GM18526 (cell line): Measurements from ENCODE around the gene FFAR3.

Experiments
- POLR2A ChIP-seq: IDR thresholded peaks from 3 replicates; pipeline ENCODE4 v1.6.1; 2011; ENCODE audit not compliant: insufficient read length; ENCODE audit errors: extremely low read depth

Gene FFAR3

DNA sequence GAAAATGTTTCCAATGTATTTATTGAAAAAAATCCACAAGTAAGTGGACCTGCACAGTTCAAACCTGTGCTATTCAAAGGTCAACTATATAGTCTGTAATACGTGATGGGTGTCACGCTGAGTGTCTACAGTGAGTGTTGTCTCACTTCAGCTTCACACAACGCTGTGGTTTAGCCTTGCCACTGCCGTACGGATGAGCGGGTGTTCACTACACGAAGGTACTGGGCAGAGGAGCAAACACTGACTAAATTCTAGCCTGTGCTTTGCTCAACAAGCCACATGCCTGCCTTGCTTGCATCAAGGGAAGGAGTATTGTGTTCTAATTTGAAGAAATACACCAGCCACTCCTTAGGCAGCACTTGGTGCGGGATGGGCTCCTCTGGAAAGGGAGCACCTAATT, 3.4 kb upstream of the FFAR3 start:
- TF ChIP-seq POLR2A = no peak

DNA sequence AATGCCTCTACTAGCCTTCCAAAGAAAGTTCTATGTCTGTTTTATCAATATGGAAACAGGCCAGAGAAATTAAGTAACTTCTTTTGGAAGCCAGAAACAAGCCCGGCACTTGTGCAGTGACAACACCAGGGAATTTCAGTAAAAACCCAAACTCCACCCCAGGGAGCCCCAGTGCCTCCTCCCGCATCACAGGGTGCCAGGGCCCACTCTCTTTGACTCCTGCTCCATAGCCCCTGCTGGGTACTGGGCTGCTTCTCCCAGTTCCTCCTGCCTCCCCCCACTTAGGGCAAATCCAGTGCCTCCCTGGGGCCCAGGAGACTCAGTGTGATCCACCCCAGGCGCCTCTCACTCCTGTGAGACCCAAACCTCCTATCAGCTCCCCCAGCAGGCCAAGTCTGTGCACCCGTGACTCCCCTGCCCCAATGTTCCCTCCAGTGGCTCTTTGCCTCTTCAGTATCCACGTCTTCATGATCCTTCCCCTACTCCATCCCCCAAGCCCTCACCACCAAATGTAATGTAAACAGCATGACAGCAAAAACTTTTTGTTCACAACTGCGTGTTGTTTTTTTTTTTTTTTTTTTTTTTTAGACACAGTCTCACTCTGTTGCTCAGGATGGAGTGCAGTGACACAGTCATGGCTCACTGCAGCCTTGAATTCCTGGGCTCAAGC, 2.3 kb upstream of the FFAR3 start:
- no peak for TF ChIP-seq POLR2A

DNA sequence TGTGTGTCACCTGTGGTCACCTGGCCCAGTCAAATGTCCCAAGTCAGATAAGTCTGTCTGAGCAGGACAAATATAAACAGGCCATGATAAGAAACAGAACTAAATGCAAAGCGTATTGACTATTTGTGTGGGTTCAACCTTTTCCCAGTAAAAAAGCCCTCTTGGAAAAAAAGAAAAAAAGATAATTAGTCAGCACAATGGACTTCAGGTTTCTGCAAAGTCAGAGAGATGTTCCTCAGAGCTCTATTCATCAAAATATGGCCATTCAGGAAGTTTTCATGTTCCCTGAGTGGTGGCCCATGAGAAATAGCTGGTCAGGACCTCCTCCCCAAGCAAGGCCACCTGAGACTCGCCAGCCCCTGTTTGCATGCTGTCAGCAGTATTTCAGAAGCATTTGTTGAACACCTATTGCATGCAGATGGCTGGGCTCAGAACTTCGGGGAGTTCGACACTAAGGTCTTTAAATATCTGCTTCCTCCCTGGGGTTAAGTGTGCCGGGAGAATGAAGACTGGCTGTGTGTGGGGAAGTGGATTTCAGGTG, 2.7 kb downstream of the FFAR3 start:
- no peak for TF ChIP-seq POLR2A

DNA sequence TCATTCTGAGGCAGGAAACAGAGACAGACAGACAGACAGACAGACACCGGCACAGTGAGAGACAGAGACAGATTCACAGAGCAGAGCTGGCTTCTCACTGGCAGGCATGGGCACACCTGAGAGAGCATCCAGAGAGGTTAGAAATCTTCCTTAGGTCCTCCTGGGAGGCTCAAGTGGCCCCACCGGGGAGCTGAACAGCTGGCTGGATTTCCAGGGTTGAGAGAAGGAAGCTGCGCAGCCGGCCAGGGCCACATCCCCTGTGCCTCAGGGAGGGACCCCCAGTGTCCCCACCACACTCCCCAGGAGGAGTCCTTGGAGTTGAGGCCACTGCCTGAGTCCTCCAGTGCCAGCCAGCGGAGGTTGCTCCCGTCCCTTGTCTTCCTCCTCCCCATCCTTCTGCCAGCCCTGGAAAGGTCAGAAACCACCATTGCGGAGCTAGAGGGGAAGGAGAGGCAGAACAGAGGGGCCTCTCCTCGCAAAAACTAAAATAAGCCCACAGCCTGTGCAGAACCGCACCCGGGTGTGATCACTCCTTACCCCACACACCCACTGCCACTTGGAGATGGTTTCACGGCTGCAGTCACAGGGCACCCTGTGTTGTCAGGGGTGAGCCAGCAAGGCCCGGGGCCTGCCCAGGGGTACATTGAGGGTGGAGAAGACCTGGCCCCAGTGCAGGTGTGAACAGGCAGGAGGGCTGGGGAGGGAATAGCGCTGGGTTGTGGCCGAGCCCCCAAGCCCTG, 4.2 kb downstream of the FFAR3 start:
- TF ChIP-seq POLR2A = no peak

DNA sequence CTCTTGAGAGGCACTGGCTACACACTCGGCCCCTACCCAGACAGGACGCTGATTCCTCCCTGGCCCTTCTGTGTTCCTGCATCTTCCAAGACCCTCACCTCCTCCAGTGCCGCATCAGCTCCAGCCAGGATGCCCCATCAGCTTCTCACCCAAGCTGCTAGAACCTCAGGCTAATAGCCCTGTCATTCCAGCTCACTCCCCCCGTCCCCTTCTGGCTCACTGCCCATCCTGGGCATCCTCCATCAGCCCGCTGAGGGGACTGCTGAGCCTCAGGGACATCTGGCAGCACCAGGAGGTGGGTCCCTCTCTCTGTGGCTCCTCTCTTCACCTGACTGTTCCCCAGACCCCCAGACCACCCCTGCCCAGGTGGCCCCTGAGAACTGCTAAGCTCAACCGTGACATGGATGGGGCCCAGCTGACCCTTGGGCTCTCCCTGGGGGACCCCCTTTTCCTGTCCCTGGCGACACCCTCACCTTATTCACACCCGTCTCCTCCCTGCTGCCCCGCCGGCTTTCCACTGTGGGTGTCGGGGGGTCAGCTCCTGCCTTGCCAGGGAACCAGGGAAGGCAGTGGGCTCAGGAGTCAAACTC, 4.8 kb downstream of the FFAR3 start:
- no peak for TF ChIP-seq POLR2A

DNA sequence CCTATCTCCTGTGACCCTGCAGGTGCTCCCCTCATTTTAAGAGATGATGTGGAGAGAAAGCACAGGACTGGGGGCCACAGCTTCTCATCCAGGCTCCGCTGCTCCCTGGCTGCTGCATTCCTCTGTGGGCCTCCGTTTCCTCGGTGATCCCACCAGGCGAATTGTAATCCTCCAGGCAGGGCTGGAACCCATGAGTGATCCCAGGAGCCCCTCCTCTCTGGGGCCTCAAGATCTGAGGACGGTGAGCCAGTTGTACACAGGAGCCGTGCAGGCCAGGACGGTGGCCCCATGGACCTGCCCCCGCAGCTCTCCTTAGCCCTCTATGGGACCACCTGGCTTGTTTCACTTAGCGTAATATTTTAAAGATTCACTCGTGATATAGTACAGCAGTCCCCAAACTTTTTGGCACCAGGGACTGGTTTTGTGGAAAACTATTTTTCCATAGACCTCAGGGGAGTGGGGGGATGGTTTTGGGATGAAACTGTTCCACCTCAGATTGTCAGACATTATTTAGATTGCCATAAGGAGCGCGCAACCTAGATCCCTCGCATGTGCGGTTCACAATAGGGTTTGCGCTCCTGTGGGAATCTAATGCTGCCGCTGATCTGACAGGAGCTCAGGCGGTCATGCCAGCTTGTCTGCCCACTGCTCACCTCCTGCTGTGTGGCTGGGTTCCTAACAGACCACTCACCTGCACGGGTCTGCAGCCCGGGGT, 5.6 kb downstream of the FFAR3 start:
- TF ChIP-seq POLR2A = no peak

DNA sequence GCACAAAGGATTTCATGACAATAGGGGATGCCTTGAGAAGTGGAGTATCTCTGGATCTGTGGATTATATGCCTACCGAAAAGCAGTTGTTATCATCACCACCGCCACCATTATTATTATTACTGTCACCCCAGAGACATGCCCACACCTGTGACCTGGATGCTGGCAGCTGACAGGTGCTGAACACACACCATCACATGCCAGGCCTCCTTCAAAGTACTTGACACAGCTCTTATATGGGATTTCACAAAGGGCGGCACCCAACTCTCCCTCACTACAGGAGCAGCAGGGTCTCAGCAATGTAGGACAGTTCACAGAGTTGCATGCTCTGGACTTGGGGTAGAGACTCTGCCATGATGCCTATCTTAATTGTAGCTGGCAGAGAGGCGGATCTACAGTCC, 7.0 kb downstream of the FFAR3 start:
- no peak for TF ChIP-seq POLR2A

DNA sequence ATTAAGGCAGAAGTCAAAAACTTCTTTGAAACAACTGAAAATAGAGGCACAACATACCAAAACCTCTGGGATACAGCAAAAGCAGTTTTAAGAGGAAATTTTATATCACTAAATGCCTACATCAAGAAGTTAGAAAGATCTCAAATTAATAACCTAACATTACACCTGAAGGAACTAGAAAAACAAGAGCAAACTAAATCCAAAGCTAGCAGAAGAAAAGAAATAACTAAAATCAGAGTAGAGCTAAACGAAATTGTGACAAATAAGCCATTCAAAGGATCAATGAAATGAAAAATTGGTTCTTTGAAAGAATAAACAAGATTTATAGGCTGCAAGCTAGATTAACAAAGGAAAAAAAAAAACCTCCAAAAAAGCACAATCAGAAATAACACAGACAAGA, 10.1 kb downstream of the FFAR3 start:
- no peak for TF ChIP-seq POLR2A

DNA sequence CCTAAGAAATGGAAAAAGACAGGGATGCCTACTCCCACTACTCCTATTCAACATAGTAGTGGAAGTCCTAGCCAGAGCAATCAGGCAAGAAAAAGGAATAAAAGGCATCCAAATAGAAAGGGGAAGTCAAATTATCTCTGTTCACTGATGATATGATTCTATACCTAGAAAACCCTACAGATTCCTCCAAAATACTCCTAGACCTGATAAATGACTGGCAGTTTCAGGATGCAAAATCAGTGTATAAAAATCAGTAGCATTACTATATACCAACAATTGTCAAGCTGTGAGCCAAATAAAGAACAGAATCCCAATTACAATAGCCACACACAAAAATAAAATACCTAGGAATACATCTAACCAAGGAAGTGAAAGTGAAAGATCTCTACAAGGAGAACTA, 11.3 kb downstream of the FFAR3 start:
- no peak for TF ChIP-seq POLR2A

DNA sequence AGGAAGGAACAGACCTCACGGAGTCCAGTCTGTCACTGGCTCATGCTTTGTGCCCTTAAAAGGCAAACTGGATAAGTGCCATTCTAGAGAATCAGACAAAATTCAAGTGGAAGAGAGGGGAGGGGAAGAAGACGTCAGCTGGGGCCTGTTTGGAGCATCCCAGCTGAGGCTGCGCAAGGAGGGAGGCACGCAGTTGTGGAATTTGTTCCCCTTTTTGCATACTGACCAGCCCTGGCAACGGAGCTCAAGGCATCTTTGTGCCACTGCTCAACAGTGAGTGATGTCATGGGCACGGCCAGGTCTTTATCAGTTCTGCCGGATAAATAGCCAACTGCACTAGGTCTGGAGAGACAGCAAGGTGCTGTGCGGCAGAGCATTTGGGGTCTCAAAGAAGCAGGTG, 12.5 kb downstream of the FFAR3 start, which contains the start of gene GPR42:
Gene GPR42 (plus strand): TSS at position 347 of the 400 bp plus-strand sequence. CDS start 292 bp downstream, outside the sequence.
- TF ChIP-seq POLR2A = no peak

DNA sequence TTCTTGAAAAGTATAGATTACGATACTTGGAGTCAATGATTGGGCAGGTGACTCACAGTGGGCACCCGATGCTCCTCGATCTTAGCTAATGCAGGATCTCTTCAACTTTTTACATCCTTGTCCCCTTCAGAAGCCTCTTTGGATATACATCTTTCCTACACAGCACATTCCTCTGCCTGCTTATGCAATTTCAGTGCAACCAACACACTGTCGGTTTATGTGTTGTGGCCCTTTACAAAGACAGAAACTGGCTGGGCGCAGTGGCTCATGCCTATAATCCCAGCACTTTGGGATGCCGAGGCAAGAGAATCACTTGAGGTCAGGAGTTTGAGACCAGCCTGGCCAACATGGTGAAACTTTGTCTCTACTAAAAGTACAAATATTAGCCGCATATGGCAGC, 15.2 kb downstream of the FFAR3 start:
- TF ChIP-seq POLR2A = no peak

DNA sequence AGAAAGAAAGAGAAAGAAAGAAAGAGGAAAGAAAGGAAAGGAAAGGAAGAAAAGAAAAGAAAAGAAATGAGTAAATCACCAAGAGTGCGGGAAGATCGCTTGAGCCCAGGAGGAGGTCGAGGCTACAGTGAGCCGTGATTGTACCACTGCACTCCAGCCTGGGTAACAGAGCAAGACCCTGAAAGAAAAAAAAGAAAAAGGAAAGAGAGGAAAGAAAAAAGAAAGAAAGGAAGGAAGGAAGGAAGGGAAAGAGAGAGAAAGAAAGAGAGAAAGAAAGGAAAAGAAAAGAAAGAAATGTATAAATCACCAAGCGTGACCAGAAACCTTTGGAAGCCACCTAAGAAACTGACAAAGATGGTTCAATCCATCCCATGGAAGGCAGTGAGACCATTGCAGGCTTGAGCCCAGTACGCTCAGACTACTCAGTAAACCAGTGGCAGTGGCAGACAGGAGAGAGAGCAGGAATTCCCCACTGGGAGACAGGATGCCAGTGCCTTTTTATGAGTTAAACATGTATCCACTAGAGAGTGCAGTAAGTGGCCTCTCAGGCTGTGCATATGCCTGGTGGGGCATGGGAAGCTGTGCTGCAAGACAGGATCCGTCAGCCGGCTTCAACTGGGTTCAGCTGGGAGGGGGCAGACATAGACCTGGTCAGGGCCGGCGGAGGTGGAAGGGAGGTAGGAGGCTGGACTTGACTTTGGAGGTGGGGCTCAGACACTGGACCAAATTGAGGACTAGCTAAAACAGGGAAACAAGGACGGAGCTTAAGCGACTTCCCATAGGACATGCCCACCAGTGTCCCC, 17.4 kb downstream of the FFAR3 start:
- TF ChIP-seq POLR2A = no peak

DNA sequence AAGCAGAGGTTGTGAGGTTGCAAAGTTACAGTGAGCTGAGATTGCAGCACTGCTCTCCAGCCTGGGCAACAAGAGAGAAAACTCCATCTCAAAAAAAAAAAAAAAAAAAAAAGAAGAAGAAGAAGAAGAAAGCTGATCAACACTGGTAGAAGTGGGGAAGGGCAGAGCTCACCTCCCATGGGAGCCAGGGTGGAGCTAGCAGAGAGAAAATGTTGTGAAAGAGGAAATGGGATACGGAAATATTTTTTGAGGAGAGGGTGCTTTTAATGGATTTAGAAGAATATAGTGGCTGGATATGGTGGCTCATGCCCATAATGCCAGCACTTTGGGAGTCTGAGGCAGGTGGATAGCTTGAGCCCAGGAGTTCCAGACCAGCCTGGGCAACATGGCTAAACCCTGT, 19.4 kb downstream of the FFAR3 start:
- TF ChIP-seq POLR2A = no peak

DNA sequence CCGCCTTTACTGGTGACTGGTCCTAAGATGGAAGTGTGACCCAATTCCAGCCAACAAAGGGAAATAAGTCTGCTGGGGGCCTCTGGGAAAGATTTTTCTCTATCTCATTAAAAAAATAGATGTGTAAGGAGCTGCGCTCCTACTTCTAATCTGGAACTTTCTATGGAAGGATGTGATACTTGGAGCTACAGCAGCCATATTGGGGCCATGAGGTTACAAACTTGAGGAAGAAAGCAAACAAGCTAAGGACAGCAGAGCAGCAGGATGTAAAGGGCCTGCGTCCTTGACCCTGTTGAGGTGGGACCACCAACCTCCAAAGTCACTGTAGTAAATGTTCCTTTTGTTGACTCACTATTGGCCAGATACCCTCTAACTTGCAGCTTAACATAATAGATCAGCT, 20.1 kb downstream of the FFAR3 start:
- no peak for TF ChIP-seq POLR2A

DNA sequence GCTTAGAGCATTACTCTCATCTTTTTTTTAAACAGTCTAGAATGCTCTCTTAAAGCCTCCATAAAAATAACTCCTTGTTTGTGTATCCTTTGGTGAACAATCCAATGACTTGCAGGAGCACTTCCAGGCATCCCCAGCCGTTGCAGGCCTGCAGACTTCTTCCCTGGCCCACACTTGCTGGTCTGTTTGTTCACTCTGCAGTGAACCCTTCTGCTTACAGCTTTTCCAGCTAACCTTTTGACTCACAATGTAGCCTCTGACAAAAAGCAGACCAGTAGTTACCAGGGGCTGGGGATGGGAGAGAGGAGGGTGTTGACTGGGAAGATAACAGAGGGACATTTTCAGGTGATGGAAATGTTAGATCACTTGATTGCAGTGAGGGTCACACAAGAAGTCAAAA, 21.7 kb downstream of the FFAR3 start:
- TF ChIP-seq POLR2A = no peak

DNA sequence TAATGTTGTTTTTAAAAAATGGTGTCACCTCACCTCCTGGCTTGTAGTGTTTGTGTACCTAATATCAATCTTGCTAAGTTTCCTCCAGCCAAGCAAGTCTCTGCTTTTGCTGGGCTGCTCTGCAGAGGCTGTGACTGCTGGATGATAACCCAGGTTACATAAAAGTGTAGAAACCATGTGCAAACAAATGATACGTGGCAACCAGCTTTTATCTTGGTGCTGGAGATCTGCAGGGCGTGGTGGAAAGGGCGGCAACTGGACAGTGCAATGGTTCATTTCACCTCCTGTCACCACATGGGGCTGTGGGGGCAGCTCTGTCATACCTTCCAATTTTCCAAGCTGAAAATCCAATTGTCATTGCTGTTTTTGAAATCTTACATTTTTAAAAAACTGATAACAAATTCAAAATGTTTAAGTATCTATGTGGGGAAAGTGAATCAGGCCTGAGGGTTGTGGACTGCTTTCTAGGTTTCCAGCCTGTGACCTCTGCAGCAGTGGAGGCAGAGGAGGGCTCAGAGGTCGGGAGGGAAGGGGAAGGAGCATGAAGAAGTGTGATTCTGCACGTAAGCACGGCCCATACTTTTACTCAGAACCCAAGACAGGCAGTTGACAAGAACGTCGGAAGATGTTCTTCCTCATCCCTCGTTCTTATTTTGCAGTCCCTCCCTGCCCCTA, 22.3 kb downstream of the FFAR3 start:
- no peak for TF ChIP-seq POLR2A
